Raji (cell line): ENCODE measurements around the gene GNA14.

Experiments
- POLR2A ChIP-seq: IDR thresholded peaks from 2 replicates; pipeline ENCODE4 v1.6.1; 2011; ENCODE audit warnings: low read depth, low read length, control low read depth; ENCODE audit not compliant: insufficient read depth

Gene GNA14

DNA sequence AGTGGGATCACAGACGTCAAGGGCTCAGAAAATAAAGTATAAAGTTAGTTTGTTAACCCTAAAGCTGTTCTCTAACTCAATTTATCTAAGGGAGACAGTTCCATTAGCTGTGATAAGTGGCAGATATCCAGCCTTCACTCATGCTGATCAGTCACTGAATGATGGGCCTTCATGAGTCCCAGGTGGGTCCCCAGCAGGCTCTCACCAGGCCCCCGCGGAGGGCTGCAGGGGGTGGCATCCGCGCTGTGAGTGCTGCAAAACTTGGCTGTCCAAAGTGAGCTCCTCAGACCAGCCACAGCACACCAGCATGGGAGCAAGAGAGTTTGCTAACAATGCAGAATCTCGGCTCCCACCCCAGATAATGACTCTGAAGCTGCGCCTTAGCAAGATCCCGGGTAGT lies 187.2 kb downstream of the GNA14 start:
- TF ChIP-seq POLR2A: no peak

DNA sequence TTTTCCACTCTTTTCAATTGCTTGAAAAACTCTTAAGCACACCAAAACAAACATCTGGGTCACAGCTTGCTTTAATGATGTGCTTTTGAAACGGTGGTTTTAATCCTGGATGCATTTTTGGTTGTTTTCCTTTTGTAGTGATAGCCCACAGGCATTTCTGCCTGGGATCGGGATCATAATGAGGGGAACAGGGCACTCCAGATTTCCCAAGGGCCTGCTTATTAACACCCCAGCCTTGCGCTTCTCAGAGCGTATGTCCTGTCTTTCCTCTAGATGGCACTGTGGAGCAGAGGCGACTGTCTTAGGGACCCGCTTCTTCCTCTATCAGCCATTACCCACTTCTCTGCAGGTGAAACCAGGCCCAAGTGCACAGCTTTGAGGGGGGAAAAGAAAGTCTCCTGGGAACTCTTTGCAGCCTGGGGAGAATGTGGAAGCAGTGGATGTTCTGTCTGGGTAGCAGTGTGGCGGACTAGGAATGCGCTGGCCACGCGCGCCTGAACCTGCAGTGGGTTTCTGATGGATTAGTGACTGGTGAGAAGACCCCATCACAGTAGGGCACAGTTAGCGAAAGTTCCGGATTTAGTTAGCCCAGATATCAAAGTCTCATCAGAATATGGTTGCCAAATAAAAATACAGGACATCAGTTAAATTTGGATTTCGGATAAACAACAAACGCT lies 190.1 kb downstream of the GNA14 start:
- no peak for TF ChIP-seq POLR2A

DNA sequence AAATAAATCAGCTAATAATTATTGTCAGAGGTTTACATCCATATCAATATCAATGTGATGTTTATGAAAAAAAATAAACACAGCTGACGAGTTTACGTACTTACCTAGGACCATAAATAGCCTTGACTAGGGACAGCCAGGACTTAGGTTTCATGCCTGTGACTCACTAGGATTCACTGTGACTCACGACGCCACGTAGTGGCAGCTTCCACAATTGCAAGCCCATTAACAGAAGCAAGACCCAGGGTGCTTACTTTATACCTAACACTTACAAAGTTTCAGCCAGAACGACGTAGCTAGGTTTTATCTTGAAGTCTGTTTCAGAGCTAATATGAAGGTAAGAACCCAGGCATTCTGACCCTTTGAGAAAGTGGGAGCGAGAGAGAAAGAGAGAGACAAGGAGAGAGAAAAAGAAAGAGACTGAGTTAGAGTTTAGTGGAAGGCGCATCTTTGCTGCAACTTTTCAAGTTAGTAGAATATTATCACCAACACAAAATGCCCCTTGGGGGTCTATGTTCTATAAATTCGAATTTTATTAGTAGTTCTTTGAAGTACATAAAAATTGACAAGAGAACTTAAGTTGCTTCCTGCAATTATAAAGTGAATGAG lies 191.2 kb downstream of the GNA14 start:
- TF ChIP-seq POLR2A: no peak

DNA sequence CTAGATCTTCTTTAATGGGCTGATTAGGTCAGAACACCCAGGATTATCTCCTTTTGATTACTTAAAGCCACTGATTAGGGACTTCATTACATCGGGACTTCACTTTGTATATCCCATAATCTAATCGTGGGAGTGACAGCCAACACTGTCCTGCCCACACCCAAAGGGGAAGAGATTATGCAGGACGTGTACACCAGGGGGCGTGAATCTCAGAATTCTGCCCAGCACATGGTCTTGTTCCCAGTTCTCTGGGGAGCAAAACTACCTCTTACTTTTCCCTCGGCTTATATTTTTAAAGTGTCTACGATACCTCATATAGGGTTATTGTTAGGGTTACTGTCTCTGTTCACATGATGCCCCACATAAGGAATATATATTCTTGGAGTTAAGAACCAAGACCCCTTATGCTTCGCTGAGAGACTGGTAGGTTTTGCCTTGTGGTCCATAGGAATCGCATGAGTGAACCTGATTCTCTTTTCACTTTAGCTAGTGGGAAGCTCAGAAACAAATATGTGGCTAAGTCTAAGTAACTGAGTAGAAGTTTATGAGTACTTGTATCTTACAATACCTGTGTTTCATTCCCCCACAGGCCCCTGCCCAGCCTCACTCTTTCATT lies 192.7 kb downstream of the GNA14 start:
- no peak for TF ChIP-seq POLR2A

DNA sequence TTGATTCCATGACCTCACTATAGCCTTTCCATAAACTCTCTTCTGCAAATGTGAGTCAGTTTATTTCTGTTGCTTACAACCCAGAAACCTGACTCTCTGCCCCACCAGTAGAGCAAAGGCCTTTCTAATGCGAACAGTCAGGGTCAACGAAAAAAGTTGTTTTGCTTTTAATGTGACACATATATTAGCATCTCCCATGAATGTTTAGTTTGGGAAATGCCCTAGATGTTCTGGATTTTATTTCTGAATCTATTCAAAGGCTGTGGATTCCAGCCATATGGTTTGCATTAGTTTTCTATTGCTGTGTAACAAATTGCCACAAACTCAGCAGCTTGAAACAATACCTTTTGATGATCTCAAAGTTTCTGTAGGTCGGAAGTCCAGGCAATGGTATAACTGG lies 193.5 kb downstream of the GNA14 start:
- TF ChIP-seq POLR2A: no peak

DNA sequence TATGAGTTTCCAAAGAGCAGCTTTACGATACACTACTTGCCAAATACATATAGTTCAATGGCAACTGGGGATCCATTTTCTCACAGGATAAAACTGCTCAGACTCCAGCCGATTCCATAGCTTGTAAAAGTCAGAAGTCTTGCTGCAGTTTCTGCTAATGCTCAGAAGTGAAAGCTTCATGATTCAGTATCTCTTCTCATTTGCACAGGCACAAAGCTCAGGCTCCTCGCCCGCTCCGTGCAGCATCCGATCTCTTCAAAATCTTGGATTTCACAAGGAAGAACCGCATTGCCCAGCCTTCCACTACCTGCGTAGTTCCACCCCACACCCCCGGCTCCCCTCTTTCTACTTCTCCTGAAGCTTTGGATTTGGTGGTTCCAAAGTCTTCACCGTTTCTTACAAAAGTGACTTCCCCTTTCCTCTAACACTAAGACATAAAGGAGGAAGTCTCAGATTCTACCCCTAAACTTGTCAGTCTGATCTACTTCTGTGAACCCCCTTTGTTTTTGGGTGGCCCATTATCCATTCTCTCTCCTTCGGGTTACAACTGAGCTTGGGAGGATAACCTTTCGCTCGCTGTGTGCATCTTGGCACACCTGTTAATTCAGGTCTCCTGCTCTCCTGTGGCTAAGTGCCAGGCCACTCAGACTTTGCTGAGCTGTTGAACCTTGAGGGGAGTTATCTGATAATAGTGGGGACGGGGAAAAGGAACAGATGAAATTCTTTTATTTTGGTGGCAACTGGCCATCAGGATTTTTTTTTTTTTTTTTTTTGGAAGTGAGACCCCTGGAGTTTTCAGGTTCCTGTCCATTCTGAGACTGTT lies 194.1 kb downstream of the GNA14 start:
- TF ChIP-seq POLR2A: no peak

DNA sequence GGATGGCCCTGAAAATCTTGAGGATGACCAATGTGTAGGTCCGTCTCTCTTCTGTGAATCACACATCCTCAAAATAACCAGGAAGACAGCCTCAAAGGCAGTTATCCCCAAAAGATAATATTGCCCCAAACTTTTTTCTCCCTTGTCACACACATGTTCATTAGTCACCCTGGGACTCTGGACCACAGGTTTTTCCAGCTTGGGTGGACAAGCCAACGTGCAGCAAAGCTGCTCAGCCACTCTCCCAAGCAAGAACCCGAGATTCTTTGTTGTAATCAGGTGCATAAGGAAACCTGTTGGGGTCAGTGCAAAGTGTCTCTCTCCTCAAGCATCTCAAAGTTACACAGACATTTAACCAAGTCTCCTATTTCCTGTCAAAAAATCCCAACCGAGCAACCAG lies 196.6 kb downstream of the GNA14 start:
- no peak for TF ChIP-seq POLR2A

DNA sequence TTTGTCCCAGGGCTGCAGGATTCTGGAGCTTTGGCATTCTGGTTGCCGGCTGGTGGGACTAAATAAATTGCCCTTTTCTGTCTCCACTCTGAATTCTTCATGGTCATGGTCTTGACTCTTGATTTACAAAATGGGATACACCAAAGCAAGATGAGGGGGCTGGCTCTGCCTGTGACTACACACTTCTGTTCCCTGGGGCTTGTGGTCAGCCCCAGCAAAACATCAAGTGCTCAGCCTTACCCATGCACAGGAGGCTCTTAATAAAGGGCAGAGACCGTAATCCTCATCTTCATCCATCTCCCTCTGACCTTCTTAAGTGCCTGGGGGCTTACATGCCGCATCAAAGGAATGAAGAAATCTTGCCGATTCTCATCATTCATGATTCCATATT lies 198.0 kb downstream of the GNA14 start:
- TF ChIP-seq POLR2A: no peak

DNA sequence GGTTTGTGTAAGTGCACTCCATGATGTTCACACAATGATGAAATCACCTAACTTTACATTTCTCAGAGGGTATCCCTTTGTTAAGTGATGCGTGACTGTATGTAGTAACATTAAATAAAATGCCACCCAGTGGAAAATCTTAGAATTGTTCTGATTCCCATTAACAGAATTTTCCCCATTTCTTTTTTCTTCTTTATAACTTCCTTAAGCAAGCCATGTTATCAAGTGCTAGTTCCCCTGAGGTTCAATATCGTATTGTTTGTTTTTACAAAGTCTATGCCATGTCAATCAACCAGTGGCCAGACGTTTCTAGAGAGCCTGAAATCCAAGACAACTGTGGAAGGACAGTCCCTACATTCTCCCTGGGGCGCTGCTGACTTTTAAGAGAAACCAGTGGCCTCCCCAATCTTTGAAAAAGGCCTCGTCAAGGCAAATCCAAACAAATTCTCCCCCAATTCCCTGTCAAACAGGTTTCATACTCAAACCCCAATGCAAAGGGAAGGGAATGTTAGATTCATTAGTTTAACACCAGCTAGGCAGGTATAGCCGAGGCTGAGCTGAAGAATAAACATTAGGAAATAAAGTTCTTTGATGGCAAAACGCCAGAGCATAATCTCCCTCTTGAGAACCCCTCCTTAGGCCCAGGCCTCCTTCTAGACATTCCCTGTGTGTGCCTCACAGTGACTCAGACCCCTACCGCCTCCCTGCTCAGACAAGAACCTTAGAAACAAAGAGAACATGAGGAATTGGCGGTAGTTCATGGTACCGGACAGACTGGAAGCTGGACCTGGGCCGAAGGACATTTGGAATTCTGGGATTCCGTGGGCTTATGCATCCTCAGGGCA lies 198.7 kb downstream of the GNA14 start:
- TF ChIP-seq POLR2A: no peak

DNA sequence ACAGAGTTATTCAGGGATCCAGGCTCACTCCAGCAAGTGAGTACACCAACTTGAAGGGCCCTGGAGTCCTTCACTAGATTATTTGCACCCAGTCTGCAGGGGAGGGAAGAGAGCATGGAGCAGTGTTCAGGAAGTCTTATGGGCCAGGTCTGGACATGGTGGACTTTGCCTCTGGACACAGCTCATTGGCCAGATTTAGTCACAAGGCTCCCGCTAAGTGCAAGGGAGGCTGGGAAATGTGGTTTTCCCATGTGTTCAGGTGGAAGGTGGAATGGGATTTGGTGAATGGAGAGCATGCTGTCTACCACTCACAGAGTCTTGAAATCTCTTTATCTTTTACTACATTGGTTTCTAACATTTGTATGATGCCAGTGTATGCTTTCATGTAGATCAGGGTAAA lies 200.5 kb downstream of the GNA14 start:
- no peak for TF ChIP-seq POLR2A

DNA sequence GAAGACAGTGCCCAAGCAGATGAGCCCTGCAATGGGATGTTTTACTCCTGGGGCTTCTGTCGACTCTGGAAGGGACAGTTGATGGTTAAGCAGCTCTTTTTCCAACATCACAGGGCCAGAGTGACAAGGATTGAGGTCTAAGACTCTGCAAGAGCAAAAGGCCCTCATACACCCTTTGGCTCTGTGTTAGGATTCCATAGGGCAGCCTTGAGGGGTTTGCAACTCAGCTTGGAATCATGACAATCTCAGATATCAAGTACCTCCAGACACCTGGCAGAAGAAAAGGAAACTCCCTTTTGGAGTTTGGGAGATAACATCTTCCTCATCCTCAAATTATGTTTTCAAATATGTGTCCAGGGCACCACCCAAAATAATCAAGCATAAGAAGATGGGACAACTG lies 205.7 kb downstream of the GNA14 start:
- TF ChIP-seq POLR2A: no peak

DNA sequence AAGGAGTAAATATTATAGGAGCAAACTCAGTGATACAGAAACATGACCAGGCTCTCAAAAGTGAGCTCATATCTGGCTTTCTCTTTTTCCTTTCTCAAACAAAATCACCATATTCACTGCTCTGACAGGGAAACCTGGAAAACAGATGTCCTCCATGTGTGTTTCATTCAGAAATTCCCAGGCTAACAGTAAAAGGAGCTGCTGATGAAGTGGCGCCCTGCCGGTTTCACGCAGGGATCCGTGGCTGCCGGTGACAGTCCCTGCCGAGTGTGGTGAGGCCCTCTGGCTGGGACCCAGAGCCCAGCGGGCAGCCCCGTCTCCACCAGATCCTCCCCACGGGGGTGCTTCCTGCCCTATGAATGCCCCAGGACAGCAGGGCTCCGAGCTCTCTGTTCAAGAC lies 208.1 kb downstream of the GNA14 start:
- no peak for TF ChIP-seq POLR2A

DNA sequence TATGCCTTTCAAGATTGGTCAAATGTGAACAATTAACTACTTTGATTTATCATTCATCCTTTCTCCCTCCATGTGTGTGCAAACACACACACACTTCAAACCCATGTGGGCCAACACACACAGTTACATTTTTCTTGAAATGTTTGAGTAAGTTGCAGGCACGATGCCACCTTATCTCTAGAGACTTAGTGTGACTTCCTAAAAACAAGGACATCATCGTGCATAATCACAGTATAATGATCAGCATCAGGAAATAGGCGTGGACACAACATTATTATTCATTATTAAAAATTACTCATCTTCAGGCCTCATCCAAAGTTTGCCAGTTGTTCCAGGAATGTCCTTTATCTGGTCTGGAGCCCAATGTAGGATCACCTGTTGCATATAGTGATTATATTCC lies 209.5 kb downstream of the GNA14 start:
- no peak for TF ChIP-seq POLR2A

DNA sequence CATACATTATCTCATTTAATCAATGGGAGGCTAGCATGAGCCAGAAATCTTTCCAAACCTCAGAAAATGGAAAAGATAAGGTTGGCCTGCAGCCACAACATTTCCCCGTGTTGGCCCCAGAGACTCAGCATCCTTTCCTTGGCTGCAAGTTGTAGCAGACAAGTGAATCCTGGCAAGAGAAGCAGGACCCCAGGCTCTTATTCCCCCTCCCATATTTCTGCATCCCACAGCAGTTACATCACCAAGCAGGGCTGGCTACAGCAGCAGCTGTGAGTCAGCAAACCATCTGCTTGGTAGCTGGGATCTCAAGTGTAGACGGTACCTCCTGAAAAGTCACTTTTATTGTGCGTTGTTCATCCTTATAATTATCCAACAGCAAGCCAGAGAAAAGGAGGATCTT lies 212.4 kb downstream of the GNA14 start:
- no peak for TF ChIP-seq POLR2A

DNA sequence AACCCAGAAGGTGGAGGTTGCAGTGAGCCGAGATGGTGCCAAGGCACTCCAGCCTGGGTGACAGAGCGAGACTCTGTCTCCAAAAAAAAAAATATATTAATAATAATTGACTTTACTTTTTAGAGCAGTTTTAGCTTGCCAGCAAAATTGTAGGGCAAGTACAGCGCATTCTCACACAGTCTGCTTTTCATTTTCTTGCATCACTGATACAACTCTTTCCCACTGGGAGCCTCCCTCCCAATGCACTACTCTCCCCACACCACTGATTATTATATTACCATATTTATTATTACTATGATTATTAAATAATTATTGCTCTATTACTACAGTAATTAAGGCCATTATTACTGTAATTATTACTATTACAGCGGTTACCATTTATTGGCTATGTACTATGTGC lies 212.8 kb downstream of the GNA14 start:
- no peak for TF ChIP-seq POLR2A
